NCI-H2196 treated with DMSO at 0.1 percent for 48 hours (cell line): Measurements from ENCODE around the gene ARHGEF16.
A peak's percentile ranks its signal among the peaks of the same experiment; 100 is the strongest.

Experiments
- DNase-seq: peaks from one replicate; lab custom pipeline; 2025; ENCODE audit not compliant: unreplicated experiment; lab: John Stamatoyannopoulos, UW

ARHGEF16 gene

GRCh38 chr1:3498986-3499385 is 44.5 kb downstream of the ARHGEF16 start:
- DNase-seq, result no peak

GRCh38 chr1:3499611-3500010 is 45.1 kb downstream of the ARHGEF16 start:
- no peak for DNase-seq

GRCh38 chr1:3500265-3500835 is 45.9 kb downstream of the ARHGEF16 start:
- DNase-seq, result no peak

GRCh38 chr1:3501437-3501836 is 47.0 kb downstream of the ARHGEF16 start:
- no peak for DNase-seq

GRCh38 chr1:3501856-3502640 is 47.6 kb downstream of the ARHGEF16 start:
- DNase-seq, result no peak

- no peak for DNase-seq
These were observed 48.4 kb downstream of the ARHGEF16 start for GRCh38 chr1:3502641-3503524.

- DNase-seq, result no peak
These were observed 49.0 kb downstream of the ARHGEF16 start for GRCh38 chr1:3503525-3503886.

GRCh38 chr1:3504151-3504821 is 49.8 kb downstream of the ARHGEF16 start:
- no peak for DNase-seq

GRCh38 chr1:3504822-3505153 is 50.3 kb downstream of the ARHGEF16 start:
- DNase-seq, result peak; percentile 42

- no peak for DNase-seq
These were observed 50.7 kb downstream of the ARHGEF16 start for GRCh38 chr1:3505161-3505560.

GRCh38 chr1:3506041-3506440 is 51.6 kb downstream of the ARHGEF16 start:
- DNase-seq, result no peak

GRCh38 chr1:3506943-3507342 is 52.5 kb downstream of the ARHGEF16 start:
- DNase-seq, result no peak

- DNase-seq, result no peak
These were observed 53.3 kb downstream of the ARHGEF16 start for GRCh38 chr1:3507636-3508275.

GRCh38 chr1:3508757-3509415 is 54.4 kb downstream of the ARHGEF16 start:
- no peak for DNase-seq

- no peak for DNase-seq
These were observed 55.3 kb downstream of the ARHGEF16 start for GRCh38 chr1:3509721-3510120.

GRCh38 chr1:3510136-3510955 is 55.9 kb downstream of the ARHGEF16 start:
- DNase-seq, result no peak

GRCh38 chr1:3510956-3511250 is 56.4 kb downstream of the ARHGEF16 start:
- no peak for DNase-seq

- DNase-seq, result no peak
These were observed 56.8 kb downstream of the ARHGEF16 start for GRCh38 chr1:3511306-3511705.

- no peak for DNase-seq
These were observed 57.4 kb downstream of the ARHGEF16 start for GRCh38 chr1:3511856-3512255.

GRCh38 chr1:3514404-3514803 is 59.9 kb downstream of the ARHGEF16 start:
- no peak for DNase-seq
